ENCODE results near the gene SLC22A31. TPM values are rescaled to one million over a fixed set of nuclear protein-coding genes. Genes with fewer than 3 reads are reported as not detected.

SLC22A31 gene
- total RNA-seq, 1 donor from 2014 or later, result not detected

DNA sequence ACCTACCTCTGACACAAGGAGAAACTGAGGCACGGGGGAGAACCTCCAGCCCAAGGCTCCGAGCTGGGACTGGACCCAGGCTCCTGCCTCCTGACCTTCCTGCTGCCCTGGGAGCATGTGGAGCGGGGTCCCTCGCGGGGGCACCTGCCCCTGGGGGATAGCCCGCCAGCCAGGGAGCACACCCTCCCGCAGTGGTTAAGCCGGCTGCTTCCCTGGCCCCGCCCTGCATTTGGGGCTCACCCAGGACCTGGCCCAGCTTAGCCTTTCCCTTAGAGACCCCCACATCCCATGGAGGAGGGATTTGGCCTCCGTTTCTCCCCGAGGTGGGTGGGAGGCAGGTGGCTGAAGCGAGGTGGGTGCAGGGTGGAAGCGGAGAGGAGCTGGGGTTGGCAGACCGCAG lies 30.6 kb downstream of the SLC22A31 start:
- Mint-ChIP-seq H3K27me3 (ENCODE audit: insufficient read depth, low read depth) (peaks cover 14% of the 10 kb centered on the region), H3K36me3 (no peaks in the 10 kb centered on the region), H3K9me3 (no peaks in the 10 kb centered on the region), H3K4me1 (peaks cover 17% of the 10 kb centered on the region), H3K4me3 (no peak overlapping the region), H3K27ac (no peak overlapping the region)
- Histone ChIP-seq H2AFZ (replicated peaks) (no peak overlapping the region), H3K27ac (no peak overlapping the region), H3K4me1 (peaks cover 23% of the 10 kb centered on the region), H3F3A (ENCODE audit: low read depth) (no peaks in the 10 kb centered on the region), H3K79me2 (ENCODE audit: low read depth) (no peaks in the 10 kb centered on the region), H3K4me2 (no peak overlapping the region), H3K4me3 (no peak overlapping the region), H3K9ac (no peak overlapping the region), H3K27me3 (peaks cover 49% of the 10 kb centered on the region), H3K36me3 (no peaks in the 10 kb centered on the region), H4K20me1 (ENCODE audit: low read depth) (peaks cover 24% of the 10 kb centered on the region), H3K9me3 (ENCODE audit: low read depth) (no peaks in the 10 kb centered on the region)
- DNase-seq (ENCODE audit: low spot score), result no peak
- TF ChIP-seq EZH2phosphoT487 (IDR thresholded peaks at IDR 0.05) (no peak), EZH2 (IDR thresholded peaks at IDR 0.05) (no peak)
- TF ChIP-seq, protein P1, sequence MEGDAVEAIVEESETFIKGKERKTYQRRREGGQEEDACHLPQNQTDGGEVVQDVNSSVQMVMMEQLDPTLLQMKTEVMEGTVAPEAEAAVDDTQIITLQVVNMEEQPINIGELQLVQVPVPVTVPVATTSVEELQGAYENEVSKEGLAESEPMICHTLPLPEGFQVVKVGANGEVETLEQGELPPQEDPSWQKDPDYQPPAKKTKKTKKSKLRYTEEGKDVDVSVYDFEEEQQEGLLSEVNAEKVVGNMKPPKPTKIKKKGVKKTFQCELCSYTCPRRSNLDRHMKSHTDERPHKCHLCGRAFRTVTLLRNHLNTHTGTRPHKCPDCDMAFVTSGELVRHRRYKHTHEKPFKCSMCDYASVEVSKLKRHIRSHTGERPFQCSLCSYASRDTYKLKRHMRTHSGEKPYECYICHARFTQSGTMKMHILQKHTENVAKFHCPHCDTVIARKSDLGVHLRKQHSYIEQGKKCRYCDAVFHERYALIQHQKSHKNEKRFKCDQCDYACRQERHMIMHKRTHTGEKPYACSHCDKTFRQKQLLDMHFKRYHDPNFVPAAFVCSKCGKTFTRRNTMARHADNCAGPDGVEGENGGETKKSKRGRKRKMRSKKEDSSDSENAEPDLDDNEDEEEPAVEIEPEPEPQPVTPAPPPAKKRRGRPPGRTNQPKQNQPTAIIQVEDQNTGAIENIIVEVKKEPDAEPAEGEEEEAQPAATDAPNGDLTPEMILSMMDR (IDR thresholded peaks at IDR 0.05), result no peak

DNA sequence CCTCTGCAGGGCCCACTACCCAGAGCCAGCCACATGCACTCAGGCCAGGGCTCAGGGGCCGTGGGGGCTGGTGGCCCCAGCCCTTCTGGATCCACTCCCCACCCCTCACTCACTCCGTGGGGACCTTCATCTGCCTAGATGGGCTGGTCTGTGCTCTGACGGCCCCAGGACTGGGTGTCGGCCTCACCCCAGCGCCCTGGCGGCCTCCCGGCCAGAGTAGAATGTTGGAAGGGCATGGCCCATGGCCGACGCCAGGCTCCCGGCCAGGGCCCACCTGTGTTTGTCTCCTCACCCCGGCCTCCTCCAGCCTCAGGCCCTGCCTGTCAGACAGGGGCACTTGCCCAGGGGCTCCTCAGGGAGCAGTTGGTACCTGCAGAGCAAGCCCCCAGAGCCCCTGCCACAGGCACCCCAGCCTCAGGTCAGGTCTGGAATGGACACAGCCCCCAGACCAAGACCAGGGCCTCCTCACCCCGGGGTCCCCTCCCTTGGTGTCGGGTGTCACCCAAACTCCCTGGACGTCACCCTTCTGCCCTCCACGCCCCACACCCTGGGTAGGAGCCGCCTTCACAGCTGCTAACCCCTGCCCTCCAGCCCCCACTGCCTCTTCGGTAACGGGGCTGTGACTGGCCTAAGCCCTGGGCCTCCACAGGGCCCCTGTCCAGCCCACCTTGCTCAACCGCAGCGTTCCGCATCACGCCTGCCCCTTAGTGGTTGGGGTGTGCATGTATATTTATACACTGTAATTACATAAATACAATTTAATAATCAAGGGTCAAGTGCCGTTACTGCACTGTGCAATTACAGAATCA lies 31.8 kb downstream of the SLC22A31 start:
- peaks cover 12% of the 10 kb centered on the region for H3K27me3 Mint-ChIP-seq (ENCODE audit: insufficient read depth, low read depth)
- peaks cover 24% of the 10 kb centered on the region for H4K20me1 ChIP-seq (ENCODE audit: low read depth)
- H3K4me3 ChIP-seq, result no peak overlapping the region
- no peak overlapping the region for H3K4me3 Mint-ChIP-seq
- no peak overlapping the region for H3K4me2 ChIP-seq
- H3K4me1 ChIP-seq, result peaks cover 27% of the 10 kb centered on the region
- H3K9me3 ChIP-seq (ENCODE audit: low read depth), result no peaks in the 10 kb centered on the region
- H2AFZ ChIP-seq (replicated peaks), result no peak overlapping the region
- TF ChIP-seq EZH2phosphoT487 (IDR thresholded peaks at IDR 0.05) (no peak), EZH2 (IDR thresholded peaks at IDR 0.05) (no peak)
- TF ChIP-seq, protein P1 (IDR thresholded peaks at IDR 0.05), result no peak
- H3K9ac ChIP-seq, result no peak overlapping the region
- H3K27ac ChIP-seq, result no peak overlapping the region
- H3K36me3 Mint-ChIP-seq, result no peaks in the 10 kb centered on the region
- DNase-seq (ENCODE audit: low spot score), result no peak
- H3K27me3 ChIP-seq, result peaks cover 49% of the 10 kb centered on the region
- no peaks in the 10 kb centered on the region for H3K9me3 Mint-ChIP-seq
- H3K27ac Mint-ChIP-seq, result peak overlapping the region; percentile 74
- H3K4me1 Mint-ChIP-seq, result peaks cover 26% of the 10 kb centered on the region
- H3K79me2 ChIP-seq (ENCODE audit: low read depth), result no peaks in the 10 kb centered on the region
- H3K36me3 ChIP-seq, result no peaks in the 10 kb centered on the region
- peaks cover 3% of the 10 kb centered on the region for H3F3A ChIP-seq (ENCODE audit: low read depth)

DNA sequence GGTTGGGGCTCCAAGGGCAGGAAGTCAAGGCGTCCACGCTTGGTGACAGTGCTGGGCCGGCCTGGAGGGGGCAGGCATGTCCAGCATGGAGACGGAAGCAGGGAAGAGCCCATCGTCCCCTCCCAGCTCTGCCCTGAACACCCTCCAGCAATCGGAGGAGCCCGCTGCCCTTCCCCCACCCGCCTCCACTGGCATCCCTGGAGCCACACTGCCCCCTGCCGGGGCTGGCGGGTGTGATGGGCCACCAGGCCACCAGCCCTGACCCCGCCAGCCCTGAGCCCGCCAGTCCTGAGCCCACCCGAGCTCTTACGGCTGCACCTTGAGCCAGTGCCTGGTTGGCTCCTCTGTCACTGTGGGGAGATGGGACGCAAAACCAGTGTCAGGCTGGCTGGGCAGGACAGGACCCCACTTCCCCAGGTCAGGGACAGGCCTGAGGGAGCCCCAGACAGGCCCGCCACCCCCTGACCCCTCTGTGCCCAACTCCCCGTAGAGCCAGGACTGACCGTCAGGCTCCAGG lies 32.9 kb downstream of the SLC22A31 start:
- H2AFZ ChIP-seq (replicated peaks), result peak overlapping the region; percentile 34
- H3K27me3 Mint-ChIP-seq (ENCODE audit: insufficient read depth, low read depth), result peaks cover 12% of the 10 kb centered on the region
- H3K27me3 ChIP-seq, result peaks cover 41% of the 10 kb centered on the region
- peaks cover 25% of the 10 kb centered on the region for H3K4me1 Mint-ChIP-seq
- H3K36me3 ChIP-seq, result no peaks in the 10 kb centered on the region
- peaks cover 3% of the 10 kb centered on the region for H3F3A ChIP-seq (ENCODE audit: low read depth)
- TF ChIP-seq, protein P1 (IDR thresholded peaks at IDR 0.05), result peak; percentile 87
- no peak for TF ChIP-seq EZH2 (IDR thresholded peaks at IDR 0.05)
- no peak for TF ChIP-seq EZH2phosphoT487 (IDR thresholded peaks at IDR 0.05)
- no peak overlapping the region for H3K27ac Mint-ChIP-seq
- no peaks in the 10 kb centered on the region for H3K79me2 ChIP-seq (ENCODE audit: low read depth)
- H3K4me1 ChIP-seq, result peaks cover 18% of the 10 kb centered on the region
- no peak overlapping the region for H3K4me3 ChIP-seq
- no peak overlapping the region for H3K4me2 ChIP-seq
- peaks cover 15% of the 10 kb centered on the region for H4K20me1 ChIP-seq (ENCODE audit: low read depth)
- H3K9ac ChIP-seq, result no peak overlapping the region
- H3K36me3 Mint-ChIP-seq, result no peaks in the 10 kb centered on the region
- DNase-seq (ENCODE audit: low spot score), result peak; percentile 97
- H3K27ac ChIP-seq, result no peak overlapping the region
- no peaks in the 10 kb centered on the region for H3K9me3 ChIP-seq (ENCODE audit: low read depth)
- H3K4me3 Mint-ChIP-seq, result no peak overlapping the region
- no peaks in the 10 kb centered on the region for H3K9me3 Mint-ChIP-seq
